Suprapubic skin (tissue), 4 donors: ENCODE results near the gene SPP1.

Experiments used
- EP300 ChIP-seq: sonication (generic); formaldehyde crosslinking; IDR thresholded peaks from one replicate; pipeline ENCODE4 v1.6.1; 2017; ENCODE audit warnings: antibody characterized with exemption
- POLR2A ChIP-seq, 2 donors: fragments of 450-650 bp; IDR thresholded peaks; one replicate each; pipeline ENCODE4 v1.6.1; 2017; ENCODE audit warnings: antibody characterized with exemption in 2 of 2, mild to moderate bottlenecking in 2 of 2, moderate library complexity in 2 of 2
- POLR2AphosphoS5 ChIP-seq, 3 donors: sonication (generic); formaldehyde crosslinking; IDR thresholded peaks; one replicate each; pipeline ENCODE4 v1.6.1; 2017; ENCODE audit warnings: antibody characterized with exemption in 3 of 3
- TF ChIP-seq, protein P1 (sequence below), 2 donors: fragments of 200-600 bp in 1 of 2; fragments of 450-650 bp in 1 of 2; sonication (generic) in 1 of 2; IDR thresholded peaks; one replicate each; pipeline ENCODE4 v1.5.1; 2016 to 2019; ENCODE audit warnings: antibody characterized with exemption in 2 of 2, mild to moderate bottlenecking in 1 of 2, moderate library complexity in 1 of 2

- TF ChIP-seq, protein P1, sequence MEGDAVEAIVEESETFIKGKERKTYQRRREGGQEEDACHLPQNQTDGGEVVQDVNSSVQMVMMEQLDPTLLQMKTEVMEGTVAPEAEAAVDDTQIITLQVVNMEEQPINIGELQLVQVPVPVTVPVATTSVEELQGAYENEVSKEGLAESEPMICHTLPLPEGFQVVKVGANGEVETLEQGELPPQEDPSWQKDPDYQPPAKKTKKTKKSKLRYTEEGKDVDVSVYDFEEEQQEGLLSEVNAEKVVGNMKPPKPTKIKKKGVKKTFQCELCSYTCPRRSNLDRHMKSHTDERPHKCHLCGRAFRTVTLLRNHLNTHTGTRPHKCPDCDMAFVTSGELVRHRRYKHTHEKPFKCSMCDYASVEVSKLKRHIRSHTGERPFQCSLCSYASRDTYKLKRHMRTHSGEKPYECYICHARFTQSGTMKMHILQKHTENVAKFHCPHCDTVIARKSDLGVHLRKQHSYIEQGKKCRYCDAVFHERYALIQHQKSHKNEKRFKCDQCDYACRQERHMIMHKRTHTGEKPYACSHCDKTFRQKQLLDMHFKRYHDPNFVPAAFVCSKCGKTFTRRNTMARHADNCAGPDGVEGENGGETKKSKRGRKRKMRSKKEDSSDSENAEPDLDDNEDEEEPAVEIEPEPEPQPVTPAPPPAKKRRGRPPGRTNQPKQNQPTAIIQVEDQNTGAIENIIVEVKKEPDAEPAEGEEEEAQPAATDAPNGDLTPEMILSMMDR (IDR thresholded peaks at IDR 0.05) = no peak
- no peak for TF ChIP-seq EP300
- TF ChIP-seq POLR2AphosphoS5 (IDR thresholded peaks at IDR 0.05) = no peak
- TF ChIP-seq POLR2A (IDR thresholded peaks at IDR 0.05) = no peak
Measured at GRCh38 chr4:87982446-87983010, 7.0 kb downstream of the SPP1 start.
